Stimulated activated CD8-positive, alpha-beta memory T cell treated with anti-CD3 and anti-CD28 coated beads, Interleukin-12 subunit alpha, Interleukin-12 subunit beta, amount 100 ng/mL, for 24 hours (primary cell): ENCODE results near the gene ASB17.
"Not testable (repeated sequence)": the region's sequence is repeated elsewhere in the genome, so short reads cannot be mapped to it uniquely, and the experiment has no call there.

ENCODE experiments used
- DNase-seq: peaks from one replicate; pipeline ENCODE4 v3.0.0-alpha.2; 2020; ENCODE audit errors: extremely low read depth

ASB17 gene

DNA sequence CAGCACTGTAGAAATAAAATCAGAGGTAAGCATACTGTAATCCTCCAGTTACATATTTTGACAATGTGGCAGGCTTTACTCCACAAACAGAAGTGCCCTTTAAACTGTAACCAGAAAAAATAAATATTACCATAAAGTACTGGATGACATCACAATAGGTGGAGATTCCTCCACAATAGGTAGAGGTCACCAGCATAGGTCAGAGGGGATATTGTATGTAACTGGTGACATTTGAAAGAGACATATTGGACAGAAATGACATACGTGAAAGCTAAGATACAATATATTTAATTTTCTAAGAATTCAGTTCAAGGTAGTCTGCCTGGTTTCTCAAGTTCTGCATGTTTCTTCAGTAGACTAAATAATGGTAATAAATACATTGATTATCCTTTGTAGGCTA, at the start of gene ASB17:
ASB17 (minus strand) TSS at position 101 of the 400 bp plus-strand sequence. CDS start 113 bp downstream, outside the sequence.
- DNase-seq: no peak

DNA sequence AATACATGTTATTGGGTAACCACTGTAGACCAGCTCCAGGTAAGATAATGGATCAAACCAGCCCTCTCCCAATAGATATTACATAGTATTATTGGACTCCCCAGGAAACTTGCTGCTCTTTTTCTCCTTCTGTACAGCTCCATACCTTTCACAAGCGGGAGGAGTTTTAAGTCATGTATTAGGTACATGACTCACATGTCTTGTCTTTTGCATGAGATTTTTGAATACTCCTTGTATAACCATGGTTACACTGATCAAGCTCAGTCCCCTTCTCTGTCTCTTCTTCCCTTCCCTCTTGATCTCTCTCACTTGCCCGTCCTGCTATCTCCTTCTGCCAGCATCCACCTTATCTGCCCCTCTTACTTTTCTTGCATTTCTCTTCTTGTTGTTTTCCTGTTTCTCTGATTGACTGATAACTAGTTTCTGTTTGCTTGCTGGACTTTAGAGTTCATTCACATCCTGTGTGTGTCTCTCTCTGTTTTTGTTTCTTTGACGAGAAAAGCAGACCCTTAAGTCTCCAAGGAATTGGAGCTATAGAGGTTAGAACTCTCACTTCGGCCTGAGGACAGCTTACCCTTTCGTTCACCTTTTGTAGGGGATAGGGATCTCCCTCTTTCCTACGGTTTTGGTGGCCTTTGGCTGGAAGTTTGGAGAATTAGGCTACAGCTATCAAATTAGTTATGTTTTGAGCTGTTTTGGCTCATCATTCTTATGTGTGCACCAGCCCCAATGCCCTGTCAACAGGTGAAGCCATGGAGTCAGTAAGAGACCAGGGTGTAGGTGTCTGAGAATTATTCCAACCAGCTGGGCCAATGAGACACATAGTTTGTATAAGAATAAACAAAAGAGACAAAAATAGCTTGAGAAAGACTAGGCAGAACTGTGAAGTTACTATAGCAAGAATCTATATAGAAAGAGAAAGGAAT, 49.0 kb upstream of the ASB17 start:
- no peak for DNase-seq

DNA sequence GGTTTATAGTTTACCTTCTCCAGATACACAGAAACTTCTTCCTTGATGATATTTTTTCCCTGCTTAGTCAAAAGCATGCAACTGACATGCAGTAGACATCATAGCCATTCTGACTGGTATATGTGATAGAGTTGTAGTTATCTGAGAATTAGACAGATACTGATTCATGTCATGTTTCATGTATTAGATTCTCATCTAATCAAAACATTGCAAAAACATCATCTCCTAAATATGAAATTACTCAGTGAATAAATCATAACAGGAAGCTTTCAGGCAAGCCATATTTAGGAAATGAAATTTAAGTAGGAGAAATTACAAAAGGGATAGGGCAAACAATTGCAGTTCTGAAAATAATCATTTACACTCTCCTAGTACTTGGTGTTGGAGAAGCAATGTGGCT, 38.4 kb upstream of the ASB17 start:
- DNase-seq: no peak

GRCh38 chr1:75969550-75969949, 37.3 kb upstream of the ASB17 start:
- DNase-seq: no peak

- no peak for DNase-seq
Observed at GRCh38 chr1:75967719-75968118, 35.5 kb upstream of the ASB17 start.

- no peak for DNase-seq
Observed at GRCh38 chr1:75964760-75965408, 32.7 kb upstream of the ASB17 start.

GRCh38 chr1:75964110-75964759, 32.0 kb upstream of the ASB17 start:
- DNase-seq: not testable (repeated sequence)

DNA sequence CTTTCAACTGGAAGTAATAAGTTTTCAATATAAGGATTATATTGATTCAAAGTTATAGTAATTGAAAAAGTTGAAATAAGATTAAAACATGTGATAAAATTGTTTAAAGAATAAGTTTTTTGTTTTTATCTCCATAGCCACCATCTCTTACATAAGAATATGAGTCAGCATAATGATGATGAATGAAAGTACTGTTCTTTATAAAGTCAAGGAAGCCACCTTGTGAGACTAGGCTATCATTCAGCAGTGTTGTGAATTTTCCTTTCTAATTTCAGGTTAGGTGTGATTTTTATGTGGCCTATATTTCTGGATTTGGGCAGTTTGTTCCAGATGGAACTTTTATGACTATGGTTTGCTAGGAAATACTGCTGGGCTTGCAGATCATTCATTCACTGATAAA, 22.4 kb upstream of the ASB17 start:
- DNase-seq: no peak

DNA sequence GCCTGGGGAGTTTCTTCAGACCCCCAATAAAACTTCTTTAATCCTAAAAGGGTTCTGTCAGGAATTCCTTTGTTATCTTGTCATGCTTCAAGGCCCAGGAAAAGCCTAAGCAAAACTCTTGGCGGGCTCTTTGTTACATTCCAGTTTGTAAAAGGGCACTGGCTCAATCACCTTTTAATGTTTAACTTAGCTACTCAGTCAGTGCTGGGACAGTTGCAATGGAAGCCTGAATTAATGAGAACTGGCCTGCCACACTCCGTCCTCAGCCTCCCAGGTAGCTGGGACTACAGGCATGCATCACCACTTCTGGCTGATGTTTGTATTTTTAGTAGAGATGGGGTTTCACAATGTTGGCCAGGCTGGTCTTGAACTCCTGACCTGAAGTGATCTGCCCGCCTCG, 21.3 kb upstream of the ASB17 start:
- no peak for DNase-seq

GRCh38 chr1:75952016-75952415, 19.8 kb upstream of the ASB17 start:
- DNase-seq: no peak

DNA sequence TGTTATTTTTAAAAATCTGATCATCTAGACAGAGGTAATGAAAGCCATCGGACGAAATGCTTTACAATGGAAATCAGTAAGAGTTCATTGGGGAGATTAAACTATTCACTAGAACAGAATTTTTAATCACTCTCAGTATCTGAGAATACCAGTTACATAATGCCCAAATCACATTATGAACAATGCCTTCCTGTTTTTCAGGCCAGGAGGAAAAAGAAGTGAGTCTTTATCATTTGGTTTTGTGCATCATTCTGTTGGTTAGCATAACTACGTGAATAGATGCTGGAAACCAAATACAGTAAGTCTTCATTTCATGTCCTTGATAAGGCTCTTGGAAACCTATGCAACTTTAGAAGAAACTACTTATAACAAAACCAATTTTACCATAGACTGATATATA, 18.0 kb upstream of the ASB17 start:
- no peak for DNase-seq

GRCh38 chr1:75943037-75943436, 10.8 kb upstream of the ASB17 start:
- DNase-seq: not testable (repeated sequence)

DNA sequence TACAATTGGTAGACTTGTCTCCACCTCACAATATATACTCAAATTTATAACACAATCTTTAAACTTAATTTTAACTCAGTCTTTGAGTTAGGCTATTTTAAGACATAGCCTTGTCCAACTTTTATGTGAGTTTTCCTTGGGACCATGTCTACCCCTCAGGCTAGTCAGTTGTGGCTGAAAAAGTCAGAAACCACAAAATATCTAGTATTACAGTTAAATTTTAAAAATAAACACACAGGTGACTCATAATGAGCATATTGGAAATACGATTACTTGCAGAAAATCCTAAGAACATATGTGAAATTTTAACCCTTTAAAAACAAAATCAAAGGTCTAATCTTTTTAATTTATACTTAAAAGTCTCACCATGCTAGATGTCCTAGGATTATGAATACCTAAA, 4.8 kb upstream of the ASB17 start:
- no peak for DNase-seq

- DNase-seq: no peak
Observed at GRCh38 chr1:75922698-75923097, 9.5 kb downstream of the ASB17 start.

- DNase-seq: no peak
Observed at GRCh38 chr1:75916834-75917233, 15.4 kb downstream of the ASB17 start.

DNA sequence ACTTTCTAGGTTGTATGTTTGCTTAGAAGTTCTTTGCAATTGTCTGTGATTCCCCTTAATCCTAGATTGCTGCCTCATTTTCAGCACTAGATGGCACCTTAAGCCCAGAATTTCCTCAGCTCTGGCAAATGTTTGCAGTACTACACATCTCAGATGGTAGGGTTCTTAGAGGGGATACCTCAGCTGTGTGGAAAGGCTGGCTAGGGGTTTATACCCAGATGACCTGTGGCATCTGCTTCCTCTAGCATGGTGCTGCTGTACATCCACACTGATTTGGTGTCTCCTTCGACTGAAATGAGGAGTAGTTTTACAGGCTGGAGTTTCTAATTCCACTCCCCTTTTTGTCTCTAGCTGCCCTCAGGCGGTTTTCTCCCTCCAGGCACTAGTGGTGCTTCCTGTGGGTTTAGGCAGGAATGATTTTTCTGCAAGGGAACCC, 23.5 kb downstream of the ASB17 start:
- no peak for DNase-seq

- no peak for DNase-seq
Observed at GRCh38 chr1:75901371-75901770, 30.8 kb downstream of the ASB17 start.

DNA sequence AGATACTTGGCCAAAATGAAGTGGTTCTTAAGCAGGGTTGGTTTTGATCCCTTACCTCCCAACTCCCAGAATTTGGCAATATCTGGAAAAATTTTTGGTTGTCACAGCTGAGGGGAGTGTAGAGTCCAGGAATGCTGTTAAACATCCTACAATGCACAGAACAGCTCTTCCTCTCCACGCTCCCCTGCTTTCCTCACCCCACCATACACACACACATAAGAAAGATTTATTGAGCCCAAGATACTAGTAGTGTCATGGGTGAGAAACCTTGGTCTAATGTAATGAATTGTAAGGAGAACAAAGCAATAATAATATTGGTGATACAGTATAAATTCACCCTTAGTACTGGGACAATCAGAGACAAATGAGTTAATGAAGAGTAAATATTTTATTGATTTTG, 47.8 kb downstream of the ASB17 start:
- DNase-seq: no peak

DNA sequence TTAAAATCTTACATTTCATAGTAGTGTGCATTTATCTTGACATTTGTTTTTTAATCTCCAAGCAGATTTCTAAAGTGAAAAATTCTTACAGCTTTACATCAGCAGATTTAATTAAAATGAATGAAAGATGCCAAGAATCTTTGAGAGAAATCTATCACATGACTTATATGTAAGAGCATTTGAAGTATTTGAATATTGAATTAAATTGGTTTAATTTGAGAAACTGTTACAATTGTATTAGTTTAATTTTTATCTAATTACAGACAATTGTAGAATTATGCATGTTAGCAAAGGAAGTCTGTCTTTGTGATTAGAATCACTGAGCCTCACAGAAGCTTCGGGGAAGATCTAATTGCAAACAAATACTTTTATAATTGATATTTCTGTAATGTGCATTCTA, 52.2 kb downstream of the ASB17 start:
- no peak for DNase-seq

- no peak for DNase-seq
Observed at GRCh38 chr1:75870951-75871350, 61.3 kb downstream of the ASB17 start.
